Stimulated activated CD8-positive, alpha-beta memory T cell treated with anti-CD3 and anti-CD28 coated beads, Interleukin-15, amount 100 ng/mL, for 24 hours (primary cell): Measurements from ENCODE around the gene ERBB2.

Source experiments
- DNase-seq: peaks from one replicate; pipeline ENCODE4 v3.0.0-alpha.2; 2020; ENCODE audit warnings: low read depth

ERBB2 gene

DNA sequence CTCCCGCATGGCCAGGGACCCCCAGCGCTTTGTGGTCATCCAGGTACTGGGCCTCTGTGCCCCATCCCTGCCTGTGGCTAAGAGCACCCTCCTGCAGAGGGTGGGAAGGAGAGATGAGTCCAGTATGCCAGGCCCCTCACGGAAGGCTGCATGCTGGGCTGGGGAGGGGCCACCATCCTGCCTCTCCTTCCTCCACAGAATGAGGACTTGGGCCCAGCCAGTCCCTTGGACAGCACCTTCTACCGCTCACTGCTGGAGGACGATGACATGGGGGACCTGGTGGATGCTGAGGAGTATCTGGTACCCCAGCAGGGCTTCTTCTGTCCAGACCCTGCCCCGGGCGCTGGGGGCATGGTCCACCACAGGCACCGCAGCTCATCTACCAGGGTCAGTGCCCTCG lies 26.8 kb downstream of the ERBB2 start:
- no peak for DNase-seq

GRCh38 chr17:39727556-39727955 lies 27.7 kb downstream of the ERBB2 start:
- DNase-seq = no peak

- no peak for DNase-seq
These were observed 29.5 kb downstream of the ERBB2 start for GRCh38 chr17:39729280-39729851.

GRCh38 chr17:39730095-39730921 lies 30.4 kb downstream of the ERBB2 start, which contains the start of gene MIEN1:
Gene MIEN1 (minus strand): TSS chr17:39730532. CDS start chr17:39730495, 37 bp downstream.
- DNase-seq = peak; percentile 98

DNA sequence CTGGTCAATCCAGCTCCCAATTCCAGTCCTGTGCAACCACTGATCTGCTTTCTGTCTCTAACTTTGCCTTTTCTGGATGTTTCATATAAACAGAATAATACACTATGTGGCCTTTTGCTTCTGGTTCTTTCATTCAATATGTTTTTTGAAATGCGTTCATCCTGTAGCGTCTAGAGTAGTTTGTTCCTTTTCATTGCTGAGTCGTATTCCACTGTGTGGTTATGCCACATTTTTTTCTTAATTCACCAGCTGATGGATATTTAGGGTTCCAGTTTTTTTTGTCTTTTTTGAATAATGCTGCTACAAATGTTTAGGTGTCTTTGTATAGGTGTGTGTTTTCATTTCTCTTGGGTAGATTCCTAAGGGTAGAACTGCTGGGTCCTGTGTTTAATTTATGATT lies 32.7 kb downstream of the ERBB2 start:
- DNase-seq = no peak

- DNase-seq = no peak
These were observed 36.0 kb downstream of the ERBB2 start for GRCh38 chr17:39735882-39736281.

DNA sequence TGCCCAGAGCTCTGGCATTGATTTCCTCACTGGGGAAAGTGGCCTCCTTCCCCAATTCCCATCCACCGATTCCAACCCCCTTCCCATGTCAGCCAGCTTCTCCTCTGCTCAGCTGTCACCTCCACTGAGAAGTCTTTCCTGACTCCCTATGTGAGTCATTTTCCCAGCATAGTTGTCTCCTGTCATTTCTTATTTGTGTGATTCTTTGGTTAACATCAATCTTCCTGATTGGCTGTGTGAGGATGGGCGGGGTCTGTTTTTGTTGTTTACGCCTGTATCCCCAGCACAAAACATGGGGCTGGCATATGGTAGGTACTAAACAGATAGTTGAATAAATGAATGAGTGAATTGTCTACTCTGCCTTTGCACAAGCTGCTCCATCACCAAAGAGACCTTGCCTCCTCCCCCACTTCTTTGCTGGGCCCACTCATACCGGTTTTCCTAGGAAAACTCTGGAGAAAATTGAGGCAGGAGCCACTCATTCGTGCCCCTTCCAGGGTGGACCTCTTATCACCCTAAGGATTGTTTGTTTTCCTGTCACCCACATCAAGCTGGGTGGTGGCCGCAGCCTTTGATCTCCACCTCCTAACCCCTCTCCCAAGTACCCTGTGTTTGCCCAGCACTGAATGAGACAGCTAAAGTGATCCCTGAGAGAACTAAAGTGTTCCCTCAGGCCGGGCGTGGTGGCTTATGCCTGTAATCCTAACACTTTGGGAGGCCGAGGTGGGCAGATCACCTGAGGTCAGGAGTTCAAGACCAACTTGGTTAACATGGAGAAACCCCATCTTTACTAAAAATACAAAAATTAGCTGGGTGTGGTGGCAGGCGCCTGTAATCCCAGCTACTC lies 36.7 kb downstream of the ERBB2 start:
- DNase-seq = no peak

- DNase-seq = no peak
These were observed 37.4 kb downstream of the ERBB2 start for GRCh38 chr17:39737206-39737759.

GRCh38 chr17:39737760-39738567 lies 38.1 kb downstream of the ERBB2 start, which contains the start of gene GRB7:
Gene GRB7 (plus strand): TSS chr17:39737938. CDS start chr17:39742302, 4,364 bp downstream.
- DNase-seq = no peak

DNA sequence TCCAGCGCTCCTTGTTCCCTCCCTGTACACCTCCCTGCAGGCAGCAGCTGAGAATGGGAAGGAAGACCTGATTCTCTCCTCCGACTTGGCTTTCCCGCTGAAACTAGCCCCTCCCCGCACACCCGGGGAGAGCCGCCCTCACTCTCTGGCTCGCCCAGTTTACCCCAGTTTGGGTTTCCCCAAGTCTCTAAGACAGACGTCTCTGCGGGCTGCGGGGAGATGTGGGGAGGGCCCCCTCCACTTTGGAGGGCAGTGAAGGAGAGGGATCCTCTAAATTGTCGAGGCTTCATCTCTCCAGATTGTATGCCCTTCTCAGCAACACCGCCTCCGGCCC lies 38.7 kb downstream of the ERBB2 start:
- no peak for DNase-seq

- DNase-seq = no peak
These were observed 39.4 kb downstream of the ERBB2 start for GRCh38 chr17:39738983-39739884.

GRCh38 chr17:39739885-39740356 lies 40.1 kb downstream of the ERBB2 start:
- DNase-seq = no peak

DNA sequence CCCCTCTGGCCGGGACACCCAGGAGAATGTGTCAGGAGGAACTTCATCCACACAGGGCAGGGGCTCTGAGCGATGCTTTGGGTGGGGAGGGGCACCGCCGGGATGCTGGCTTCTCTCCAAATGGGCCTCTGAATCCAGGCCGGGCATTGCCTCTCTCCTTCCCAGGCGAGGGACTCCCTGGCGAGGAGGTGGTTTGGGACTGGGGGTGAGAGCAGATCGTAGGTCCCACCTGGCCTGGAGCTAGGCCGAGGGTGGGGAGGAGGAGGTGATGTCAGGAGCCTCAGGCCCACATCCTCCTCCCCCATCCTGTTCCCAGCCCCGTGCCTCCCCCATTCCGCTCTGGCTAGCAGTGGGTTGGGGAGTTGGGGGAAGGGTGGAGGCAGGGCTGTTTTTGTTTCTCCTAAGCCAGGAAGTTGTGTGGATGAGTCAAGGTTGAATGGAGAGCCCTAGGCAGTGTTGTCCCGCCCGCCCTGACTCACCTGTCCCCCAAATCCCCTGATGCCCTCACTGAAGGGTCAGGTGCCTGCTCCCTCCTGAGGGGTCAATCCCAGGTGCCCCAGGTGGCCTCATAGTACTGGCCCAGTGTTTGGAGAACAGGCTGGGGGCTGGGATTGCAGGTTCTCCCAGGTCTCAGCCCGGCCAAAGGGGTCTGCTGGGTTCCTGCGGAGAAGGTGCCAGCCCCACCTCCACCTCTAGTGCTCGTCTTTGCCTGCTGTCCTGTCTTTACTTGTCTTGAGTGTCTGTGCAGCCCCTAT lies 40.7 kb downstream of the ERBB2 start:
- no peak for DNase-seq

DNA sequence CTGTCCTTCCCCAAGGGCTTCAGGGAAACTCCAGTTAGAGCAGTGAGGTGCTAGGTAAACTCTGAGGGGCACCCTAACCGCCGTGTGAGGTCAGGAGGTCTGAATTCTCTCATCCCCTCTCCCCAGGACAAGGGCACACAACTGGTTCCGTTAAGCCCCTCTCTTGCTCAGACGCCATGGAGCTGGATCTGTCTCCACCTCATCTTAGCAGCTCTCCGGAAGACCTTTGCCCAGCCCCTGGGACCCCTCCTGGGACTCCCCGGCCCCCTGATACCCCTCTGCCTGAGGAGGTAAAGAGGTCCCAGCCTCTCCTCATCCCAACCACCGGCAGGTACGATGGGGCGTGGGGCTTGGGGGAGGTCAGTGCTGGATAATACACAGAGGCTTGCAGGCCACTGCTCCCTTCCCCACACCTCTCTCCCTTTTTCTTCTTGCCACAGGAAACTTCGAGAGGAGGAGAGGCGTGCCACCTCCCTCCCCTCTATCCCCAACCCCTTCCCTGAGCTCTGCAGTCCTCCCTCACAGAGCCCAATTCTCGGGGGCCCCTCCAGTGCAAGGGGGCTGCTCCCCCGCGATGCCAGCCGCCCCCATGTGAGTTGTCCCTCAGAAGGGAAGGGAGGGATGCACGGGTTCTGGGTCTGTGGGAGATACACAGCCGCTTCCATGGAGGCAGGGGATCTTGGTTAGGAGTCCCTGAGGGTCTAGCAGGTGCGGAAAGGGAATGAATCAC lies 42.4 kb downstream of the ERBB2 start:
- DNase-seq = no peak

DNA sequence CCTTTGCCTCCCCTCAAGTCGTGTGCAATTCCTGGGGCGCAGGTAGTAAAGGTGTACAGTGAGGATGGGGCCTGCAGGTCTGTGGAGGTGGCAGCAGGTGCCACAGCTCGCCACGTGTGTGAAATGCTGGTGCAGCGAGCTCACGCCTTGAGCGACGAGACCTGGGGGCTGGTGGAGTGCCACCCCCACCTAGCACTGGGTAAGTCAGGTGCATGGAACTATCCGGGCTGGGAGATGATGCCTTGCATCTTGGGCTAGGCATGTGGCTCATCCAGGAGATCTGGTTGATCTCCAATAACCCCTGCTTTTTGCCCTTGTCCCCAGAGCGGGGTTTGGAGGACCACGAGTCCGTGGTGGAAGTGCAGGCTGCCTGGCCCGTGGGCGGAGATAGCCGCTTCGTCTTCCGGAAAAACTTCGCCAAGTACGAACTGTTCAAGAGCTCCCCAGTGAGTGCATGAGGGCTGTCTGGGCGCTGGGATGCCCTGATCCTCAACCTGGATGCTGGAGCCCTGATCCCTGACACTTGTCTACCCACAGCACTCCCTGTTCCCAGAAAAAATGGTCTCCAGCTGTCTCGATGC lies 43.1 kb downstream of the ERBB2 start:
- DNase-seq = no peak

GRCh38 chr17:39744075-39744835 lies 44.4 kb downstream of the ERBB2 start:
- DNase-seq = no peak

GRCh38 chr17:39744836-39745215 lies 45.0 kb downstream of the ERBB2 start:
- DNase-seq = no peak
